ENCODE measurements around the gene PCDHB16. TPM values are rescaled to one million over a fixed set of nuclear protein-coding genes. Genes with fewer than 3 reads are reported as not detected.

PCDHB16 gene
- total RNA-seq, 4 donors from 2014 or later, result 9.2 to 17.7 (median 14.6) TPM

GRCh38 chr5:141234109-141234667, 52.0 kb downstream of the PCDHB16 start:
- WGBS, 2 donors, result 6 to 11% methylated on average over 15 of the region's 15 CpGs
- Histone ChIP-seq H3K4me3 (peak overlapping the region in 1 of 4 donors; percentile 9), H3K9me3 (peaks cover 4 to 96% (median 48%) of the 10 kb centered on the region in 4 donors), H3K27ac (no peak overlapping the region), H3K27me3 (no peaks in the 10 kb centered on the region), H3K36me3 (peaks cover 0 to 10% (median 0%) of the 10 kb centered on the region in 3 donors), H3K4me1 (no peaks in the 10 kb centered on the region)
- no peak for DNase-seq (ENCODE audit: low spot score in 2 of 2)
- TF ChIP-seq POLR2A (IDR thresholded peaks at IDR 0.05) (no peak), EP300 (IDR thresholded peaks at IDR 0.05) (no peak)
- TF ChIP-seq, protein P1, sequence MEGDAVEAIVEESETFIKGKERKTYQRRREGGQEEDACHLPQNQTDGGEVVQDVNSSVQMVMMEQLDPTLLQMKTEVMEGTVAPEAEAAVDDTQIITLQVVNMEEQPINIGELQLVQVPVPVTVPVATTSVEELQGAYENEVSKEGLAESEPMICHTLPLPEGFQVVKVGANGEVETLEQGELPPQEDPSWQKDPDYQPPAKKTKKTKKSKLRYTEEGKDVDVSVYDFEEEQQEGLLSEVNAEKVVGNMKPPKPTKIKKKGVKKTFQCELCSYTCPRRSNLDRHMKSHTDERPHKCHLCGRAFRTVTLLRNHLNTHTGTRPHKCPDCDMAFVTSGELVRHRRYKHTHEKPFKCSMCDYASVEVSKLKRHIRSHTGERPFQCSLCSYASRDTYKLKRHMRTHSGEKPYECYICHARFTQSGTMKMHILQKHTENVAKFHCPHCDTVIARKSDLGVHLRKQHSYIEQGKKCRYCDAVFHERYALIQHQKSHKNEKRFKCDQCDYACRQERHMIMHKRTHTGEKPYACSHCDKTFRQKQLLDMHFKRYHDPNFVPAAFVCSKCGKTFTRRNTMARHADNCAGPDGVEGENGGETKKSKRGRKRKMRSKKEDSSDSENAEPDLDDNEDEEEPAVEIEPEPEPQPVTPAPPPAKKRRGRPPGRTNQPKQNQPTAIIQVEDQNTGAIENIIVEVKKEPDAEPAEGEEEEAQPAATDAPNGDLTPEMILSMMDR (IDR thresholded peaks at IDR 0.05), result no peak

Other genes starting within 250 kb of the PCDHB16 start
- gene PCDHAC2, start 215.9 kb upstream of the PCDHB16 start, total RNA-seq, result 1 to 10 TPM in 3 of 4 donors, under 1 TPM in 1; 0.78 to 4.2 (median 2.5) TPM
- gene PCDHB1, start 131.0 kb upstream of the PCDHB16 start, total RNA-seq, result under 1 TPM in 1 of 4 donors, not detected in 3; 0.21 TPM
- 1 to 10 TPM; 1.7 to 7.5 (median 4.6) TPM for gene PCDHB2, start 87.8 kb upstream of the PCDHB16 start, total RNA-seq
- gene PCDHB3, start 81.9 kb upstream of the PCDHB16 start, total RNA-seq, result 1 to 10 TPM; 3.9 to 7.4 (median 4.9) TPM
- 10 to 100 TPM in 3 of 4 donors, 1 to 10 TPM in 1; 7.3 to 19.8 (median 14.8) TPM for gene PCDHB4, start 60.6 kb upstream of the PCDHB16 start, total RNA-seq
- 10 to 100 TPM in 2 of 4 donors, 1 to 10 TPM in 2; 5.9 to 15.5 (median 9.6) TPM for gene PCDHB5, start 47.2 kb upstream of the PCDHB16 start, total RNA-seq
- gene PCDHB6, start 32.3 kb upstream of the PCDHB16 start, total RNA-seq, result 1 to 10 TPM; 1.8 to 3.7 (median 2.4) TPM
- gene PCDHB7, start 9.7 kb upstream of the PCDHB16 start, total RNA-seq, result 1 to 10 TPM; 4.4 to 7.1 (median 5.5) TPM
- gene PCDHB8, start 4.6 kb upstream of the PCDHB16 start, total RNA-seq, result 1 to 10 TPM; 1.0 to 4.2 (median 3.5) TPM
- 1 to 10 TPM; 4.6 to 9.2 (median 7.4) TPM for gene PCDHB9, start 4.8 kb downstream of the PCDHB16 start, total RNA-seq
- gene PCDHB10, start 10.0 kb downstream of the PCDHB16 start, total RNA-seq, result 10 to 100 TPM in 1 of 4 donors, 1 to 10 TPM in 3; 4.8 to 10.4 (median 5.6) TPM
- gene PCDHB11, start 17.2 kb downstream of the PCDHB16 start, total RNA-seq, result 1 to 10 TPM; 6.9 to 8.6 (median 7.6) TPM
- gene PCDHB12, start 26.3 kb downstream of the PCDHB16 start, total RNA-seq, result 10 to 100 TPM in 3 of 4 donors, 1 to 10 TPM in 1; 5.7 to 12.6 (median 12.2) TPM
- gene PCDHB13, start 31.5 kb downstream of the PCDHB16 start, total RNA-seq, result 1 to 10 TPM; 8.2 to 9.8 (median 9.2) TPM
- 10 to 100 TPM in 2 of 4 donors, 1 to 10 TPM in 2; 6.6 to 13.0 (median 10.3) TPM for gene PCDHB14, start 41.0 kb downstream of the PCDHB16 start, total RNA-seq
- gene PCDHB15, start 63.0 kb downstream of the PCDHB16 start, total RNA-seq, result 1 to 10 TPM; 5.4 to 7.6 (median 6.4) TPM
- 1 to 10 TPM in 1 of 4 donors, under 1 TPM in 1, not detected in 2; 0.42 to 4.8 TPM for gene SLC25A2, start 121.7 kb downstream of the PCDHB16 start, total RNA-seq
- gene TAF7, start 138.4 kb downstream of the PCDHB16 start, total RNA-seq, result 10 to 100 TPM; 49.5 to 80.0 (median 59.5) TPM
- gene PCDHGA1, start 148.1 kb downstream of the PCDHB16 start, total RNA-seq, result 1 to 10 TPM in 3 of 4 donors, under 1 TPM in 1; 0.90 to 2.5 (median 1.8) TPM
- 10 to 100 TPM in 3 of 4 donors, 1 to 10 TPM in 1; 9.6 to 20.4 (median 12.7) TPM for gene PCDHGA2, start 156.4 kb downstream of the PCDHB16 start, total RNA-seq
- 10 to 100 TPM in 1 of 4 donors, 1 to 10 TPM in 3; 6.5 to 10.5 (median 8.7) TPM for gene PCDHGA3, start 161.4 kb downstream of the PCDHB16 start, total RNA-seq
- gene PCDHGB1, start 167.7 kb downstream of the PCDHB16 start, total RNA-seq, result 1 to 10 TPM; 4.3 to 8.4 (median 6.8) TPM
- gene PCDHGA4, start 172.6 kb downstream of the PCDHB16 start, total RNA-seq, result 10 to 100 TPM in 2 of 4 donors, 1 to 10 TPM in 2; 5.1 to 13.5 (median 9.2) TPM
- gene PCDHGB2, start 177.6 kb downstream of the PCDHB16 start, total RNA-seq, result 10 to 100 TPM in 2 of 4 donors, 1 to 10 TPM in 2; 9.2 to 14.0 (median 10.4) TPM
- 10 to 100 TPM in 3 of 4 donors, 1 to 10 TPM in 1; 8.2 to 13.2 (median 12.1) TPM for gene PCDHGA5, start 181.8 kb downstream of the PCDHB16 start, total RNA-seq
- gene PCDHGB3, start 187.9 kb downstream of the PCDHB16 start, total RNA-seq, result 10 to 100 TPM in 2 of 4 donors, 1 to 10 TPM in 2; 7.8 to 12.4 (median 10.1) TPM
- gene PCDHGA6, start 191.5 kb downstream of the PCDHB16 start, total RNA-seq, result 10 to 100 TPM in 2 of 4 donors, 1 to 10 TPM in 2; 7.4 to 12.3 (median 10.1) TPM
- gene PCDHGA7, start 200.4 kb downstream of the PCDHB16 start, total RNA-seq, result 10 to 100 TPM in 1 of 4 donors, 1 to 10 TPM in 3; 7.6 to 12.2 (median 9.2) TPM
- gene PCDHGB4, start 205.3 kb downstream of the PCDHB16 start, total RNA-seq, result 10 to 100 TPM in 3 of 4 donors, 1 to 10 TPM in 1; 9.3 to 12.3 (median 11.1) TPM
- gene PCDHGA8, start 210.2 kb downstream of the PCDHB16 start, total RNA-seq, result 1 to 10 TPM; 5.5 to 9.3 (median 6.6) TPM
- gene PCDHGB5, start 215.6 kb downstream of the PCDHB16 start, total RNA-seq, result 10 to 100 TPM in 3 of 4 donors, 1 to 10 TPM in 1; 9.9 to 22.4 (median 16.2) TPM
- gene PCDHGA9, start 220.4 kb downstream of the PCDHB16 start, total RNA-seq, result 10 to 100 TPM in 3 of 4 donors, 1 to 10 TPM in 1; 8.4 to 13.8 (median 11.9) TPM
- gene PCDHGB6, start 225.6 kb downstream of the PCDHB16 start, total RNA-seq, result 10 to 100 TPM in 3 of 4 donors, 1 to 10 TPM in 1; 9.2 to 16.8 (median 13.9) TPM
- 10 to 100 TPM in 2 of 4 donors, 1 to 10 TPM in 2; 7.6 to 15.0 (median 10.6) TPM for gene PCDHGA10, start 230.6 kb downstream of the PCDHB16 start, total RNA-seq
- 10 to 100 TPM; 14.6 to 19.2 (median 18.0) TPM for gene PCDHGB7, start 235.3 kb downstream of the PCDHB16 start, total RNA-seq
- 1 to 10 TPM; 8.3 to 9.3 (median 8.9) TPM for gene PCDHGA11, start 238.7 kb downstream of the PCDHB16 start, total RNA-seq
- gene PCDHGA12, start 248.1 kb downstream of the PCDHB16 start, total RNA-seq, result 10 to 100 TPM in 2 of 4 donors, 1 to 10 TPM in 2; 7.9 to 19.8 (median 10.1) TPM